GM19463 (cell line): ENCODE results near the gene PARP15.
"Not testable (repeated sequence)": the region's sequence is repeated elsewhere in the genome, so short reads cannot be mapped to it uniquely, and the experiment has no call there.

Source experiments
- ATAC-seq: cut with Tn5 transposase; IDR thresholded peaks from one replicate; pipeline ENCODE4 v1.9.1; 2021; ENCODE audit warnings: mild to moderate bottlenecking, moderate library complexity; ENCODE audit not compliant: unreplicated experiment

PARP15 gene

GRCh38 chr3:122661633-122662032, 84.2 kb downstream of the PARP15 start:
- ATAC-seq, result no peak

GRCh38 chr3:122662505-122662904, 85.1 kb downstream of the PARP15 start:
- ATAC-seq, result no peak

- ATAC-seq, result no peak
Measured at GRCh38 chr3:122665226-122665786, 87.9 kb downstream of the PARP15 start.

- ATAC-seq, result no peak
Measured at GRCh38 chr3:122665881-122666280, 88.4 kb downstream of the PARP15 start.

GRCh38 chr3:122668930-122669730, 91.7 kb downstream of the PARP15 start:
- ATAC-seq, result peak; percentile 85

GRCh38 chr3:122671553-122671952, 94.1 kb downstream of the PARP15 start:
- ATAC-seq, result no peak

- no peak for ATAC-seq
Measured at GRCh38 chr3:122674339-122674738, 96.9 kb downstream of the PARP15 start.

- no peak for ATAC-seq
Measured at GRCh38 chr3:122676759-122677158, 99.3 kb downstream of the PARP15 start.

GRCh38 chr3:122677216-122677615, 99.8 kb downstream of the PARP15 start:
- ATAC-seq, result no peak

- ATAC-seq, result no peak
Measured at GRCh38 chr3:122678506-122678905, 101.1 kb downstream of the PARP15 start.

GRCh38 chr3:122679085-122679881, 101.8 kb downstream of the PARP15 start:
- no peak for ATAC-seq

GRCh38 chr3:122679882-122680474, 102.5 kb downstream of the PARP15 start:
- no peak for ATAC-seq

- peak; percentile 46 for ATAC-seq
Measured at GRCh38 chr3:122680475-122681283, 103.2 kb downstream of the PARP15 start, which contains the start of gene PARP14. PARP14 (plus strand) TSS chr3:122680839; CDS start chr3:122680884, 45 bp downstream.

- no peak for ATAC-seq
Measured at GRCh38 chr3:122681284-122681973, 104.0 kb downstream of the PARP15 start.

- no peak for ATAC-seq
Measured at GRCh38 chr3:122681974-122682409, 104.5 kb downstream of the PARP15 start.

GRCh38 chr3:122682778-122683411, 105.4 kb downstream of the PARP15 start:
- ATAC-seq, result not testable (repeated sequence)

GRCh38 chr3:122687298-122687697, 109.8 kb downstream of the PARP15 start:
- ATAC-seq, result no peak
